HepG2 (cell line): ENCODE data around the gene QRICH2. TPM values are rescaled to one million over a fixed set of nuclear protein-coding genes. Genes with fewer than 3 reads are reported as not detected.

ENCODE experiments used
- ATAC-seq: fragments of 200-7000 bp; cut with Tn5 transposase; 3 replicates; pipeline ENCODE4 v1.9.1; 2020; ENCODE audit warnings: mild to moderate bottlenecking, moderate library complexity
- BruUV-seq: library from RNA; stranded (reverse); fragments of 400-500 nt; replicated peaks from 2 replicates; lab custom pipeline; 2021; lab: Mats Ljungman, UMichigan
- CTCF ChIA-PET: fragments of 300-600 bp; formaldehyde crosslinking; extraction: SDS; loops from one replicate; lab custom pipeline; 2021; ENCODE audit warnings: low total read pairs, inconsistent platforms, low intra/inter-chr PET ratio; lab: Yijun Ruan, JAX
- POLR2A ChIA-PET: fragments of 350-600 bp; sonication (Branson Sonifier 250); formaldehyde crosslinking; loops from one replicate; lab custom pipeline; 2020; ENCODE audit warnings: antibody characterized with exemption, inconsistent platforms; lab: Yijun Ruan, JAX
- DNase-seq: peaks from one replicate; pipeline ENCODE4 v3.0.0-alpha.2; 2015; ENCODE audit warnings: low spot score
- FAIRE-seq: peaks from 3 replicates; lab custom pipeline; 2011; peaks lifted over from hg19 to GRCh38; lab: Jason Lieb, UNC
- H2AFZ ChIP-seq: one replicate; pipeline ENCODE4 v1.6.1; 2011; ENCODE audit warnings: low read length, inconsistent platforms
- H3K27ac ChIP-seq: fragments of 300-600 bp; 3 replicates; pipeline ENCODE4 v1.8.0; 2011; ENCODE audit warnings: mixed run types, mild to moderate bottlenecking, mixed read lengths, low read length, inconsistent platforms; ENCODE audit not compliant: insufficient read depth; ENCODE audit errors: extremely low read length
- H3K27me3 ChIP-seq, 2 experiments: fragments of 200-600 bp in 1 of 2; 2 replicates in 1 of 2; 3 replicates in 1 of 2; pipeline versions ENCODE4 v1.6.0 to v1.8.0; 2011; ENCODE audit warnings: low read length in 2 of 2, mild to moderate bottlenecking in 2 of 2, moderate library complexity in 2 of 2, inconsistent platforms in 1 of 2; ENCODE audit not compliant: insufficient read depth in 2 of 2, control insufficient read depth in 1 of 2
- H3K36me3 ChIP-seq, 2 experiments: fragments of 200-600 bp in 1 of 2; replicated peaks in 1 of 2; 2 replicates in 1 of 2; 3 replicates in 1 of 2; pipeline versions ENCODE4 v1.5.1 to v1.8.0; 2011; ENCODE audit warnings: low read length in 2 of 2, inconsistent platforms in 1 of 2; ENCODE audit not compliant: insufficient read depth in 2 of 2, control insufficient read depth in 1 of 2
- H3K4me1 ChIP-seq: 2 replicates; pipeline ENCODE4 v1.5.1; 2012; ENCODE audit warnings: low read length, inconsistent platforms; ENCODE audit not compliant: insufficient read depth
- H3K4me2 ChIP-seq: 2 replicates; pipeline ENCODE4 v1.6.0; 2011; ENCODE audit warnings: low read depth, low read length, inconsistent platforms
- H3K4me3 ChIP-seq, 3 experiments: fragments of 200-600 bp in 1 of 3; sonication (generic), shearing (Covaris generic) in 1 of 3; replicated peaks in 1 of 3; 2 replicates each; pipeline ENCODE4 v1.5.1; 2011 to 2016; ENCODE audit warnings: low read length in 3 of 3, inconsistent platforms in 2 of 3, low read depth in 2 of 3, mild to moderate bottlenecking in 2 of 3, control low read depth in 1 of 3, mixed read lengths in 1 of 3; ENCODE audit not compliant: insufficient read depth in 1 of 3
- H3K79me2 ChIP-seq: one replicate; pipeline ENCODE4 v1.6.1; 2011; ENCODE audit warnings: low read length, inconsistent platforms; ENCODE audit not compliant: insufficient read depth
- H3K9ac ChIP-seq: 2 replicates; pipeline ENCODE4 v1.6.0; 2011; ENCODE audit warnings: mild to moderate bottlenecking, low read depth, low read length, inconsistent platforms; ENCODE audit not compliant: insufficient read depth
- H3K9me3 ChIP-seq: 2 replicates; pipeline ENCODE4 v1.5.1; 2012; ENCODE audit warnings: mild to moderate bottlenecking, low read length
- H4K20me1 ChIP-seq: 2 replicates; pipeline ENCODE4 v1.6.0; 2011; ENCODE audit warnings: inconsistent platforms, mild to moderate bottlenecking, low read length, moderate library complexity; ENCODE audit not compliant: insufficient read depth
- MTA1 ChIP-seq: sonication (generic); formaldehyde crosslinking; IDR thresholded peaks from 2 replicates; pipeline ENCODE4 v1.4.0; 2020; ENCODE audit warnings: missing genetic modification reagents, mild to moderate bottlenecking, borderline replicate concordance
- SP5 ChIP-seq: IDR thresholded peaks from 2 replicates; pipeline ENCODE4 v1.6.1; 2016; ENCODE audit warnings: low read depth, borderline replicate concordance
- SSRP1 ChIP-seq: IDR thresholded peaks from 2 replicates; pipeline ENCODE4 v1.6.1; 2016; ENCODE audit warnings: control low read depth
- ZMAT3 ChIP-seq: sonication (generic); formaldehyde crosslinking; conservative IDR thresholded peaks from 2 replicates; pipeline ENCODE4 v1.7.0; 2021; ENCODE audit warnings: missing genetic modification reagents
- ZNF672 ChIP-seq: sonication (generic); formaldehyde crosslinking; IDR thresholded peaks from 2 replicates; pipeline ENCODE4 v1.8.1; 2022; ENCODE audit warnings: missing genetic modification reagents
- ZNF674 ChIP-seq: sonication (generic); formaldehyde crosslinking; IDR thresholded peaks from 2 replicates; pipeline ENCODE4 v1.5.0; 2020; ENCODE audit warnings: low read depth, mild to moderate bottlenecking, missing genetic modification reagents
- WGBS: methylation state at CpG from one replicate; pipeline ENCODE4 v1.1.6; 2017; ENCODE audit warnings: low lambda C conversion rate; 5-methylcytosine and 5-hydroxymethylcytosine counted together
- in situ Hi-C: cut with HindIII; loops from 2 replicates; pipeline ENCODE4 v1.10.0; 2017; ENCODE audit warnings: low pct_unique_long_range_greater_than_20kb; ENCODE audit not compliant: extremely low pct_ligation_motif_present
- intact Hi-C: fragments of 100-400 bp; cut with micrococcal nuclease; formaldehyde crosslinking; loops from one replicate; pipeline ENCODE4 v1.10.0; 2022; ENCODE audit not compliant: unreplicated experiment
- polyA plus RNA-seq, 8 experiments: library from polyadenylated mRNA; depleted of rRNA in 3 of 8; stranded (reverse) in 7 of 8; unstranded in 1 of 8; fragments of >200 nt; fragmentation: Illumina TruSeq in 4 of 8; extraction: Trizol in 4 of 8; gene quantifications; 2 replicates each; pipeline versions ENCODE4 v1.2.1 to v1.2.3, GENCODE V29; 2011 to 2016; ENCODE audit warnings: low read depth in 4 of 8, missing spikeins in 1 of 8, mixed read lengths in 1 of 8; ENCODE audit not compliant: insufficient read depth in 1 of 8
- total RNA-seq, 5 experiments: library from RNA; depleted of rRNA; stranded (reverse); fragments of >200 nt; fragmentation: Illumina TruSeq; extraction: Trizol; gene quantifications; 2 replicates each; pipeline ENCODE4 v1.2.3, GENCODE V29; 2016; ENCODE audit warnings: low read depth in 1 of 5
- TF ChIP-seq, protein P1 (sequence below): IDR thresholded peaks from 2 replicates; pipeline ENCODE4 v1.6.1; 2016
- TF ChIP-seq, protein P2 (sequence below), 2 experiments: sonication (generic) in 1 of 2; formaldehyde crosslinking in 1 of 2; IDR thresholded peaks; 2 replicates each; pipeline versions ENCODE4 v1.4.0 to v1.6.1; 2018 to 2020; ENCODE audit warnings: missing genetic modification reagents in 2 of 2, borderline replicate concordance in 1 of 2, low read depth in 1 of 2, mild to moderate bottlenecking in 1 of 2, missing biosample characterization in 1 of 2
- TF ChIP-seq, protein P3 (sequence below): sonication (generic); formaldehyde crosslinking; IDR thresholded peaks from 2 replicates; pipeline ENCODE4 v1.4.0; 2020; ENCODE audit warnings: missing genetic modification reagents, borderline replicate concordance
- TF ChIP-seq, protein P4 (sequence below): IDR thresholded peaks from 2 replicates; pipeline ENCODE4 v1.6.1; 2016; ENCODE audit warnings: low read depth, control low read depth
- TF ChIP-seq, protein P5 (sequence below): IDR thresholded peaks from 2 replicates; pipeline ENCODE4 v1.6.1; 2012; ENCODE audit warnings: low read length, improper control_type of control experiment
- TF ChIP-seq, protein P6 (sequence below), 2 experiments: fragments of 450-650 bp in 1 of 2; sonication (generic) in 1 of 2; formaldehyde crosslinking; IDR thresholded peaks; 2 replicates each; pipeline versions ENCODE4 v1.5.0 to v1.8.0; 2020 to 2022; ENCODE audit warnings: mild to moderate bottlenecking in 1 of 2, missing genetic modification reagents in 1 of 2

Gene QRICH2
- total and polyA plus RNA-seq, 2 of the 13 experiments (the other 11 are each of a cell fraction or from before 2014, with no cell fraction given), result 3.7 to 5.7 TPM

DNA sequence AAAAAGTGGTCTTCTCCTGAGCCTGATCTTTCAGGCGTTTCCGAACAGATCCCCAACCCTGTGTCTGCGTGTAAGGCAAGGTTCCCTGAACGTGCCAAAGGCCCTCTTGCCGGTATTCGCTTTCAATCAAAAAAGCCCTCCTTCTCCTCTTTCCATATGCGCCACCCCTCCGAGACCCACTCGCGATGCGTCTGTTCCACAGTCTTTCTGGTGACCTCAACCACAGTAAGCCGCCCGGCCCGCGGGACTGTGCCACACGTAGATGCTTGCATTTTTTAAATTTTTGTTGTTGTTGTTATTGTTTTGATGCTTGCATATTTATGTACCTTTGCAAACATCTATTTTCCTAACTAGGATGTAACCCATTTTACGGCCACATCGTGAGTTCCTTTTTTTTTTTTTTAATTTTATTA is 46.2 kb upstream of the QRICH2 start:
- WGBS, result under 1% methylated on average over 15 of the region's 18 CpGs
- in situ Hi-C loops, result loop anchor here (5.0 kb wide), 1 partner anchor 33 kb away; no protein-coding TSS in a partner anchor
- TF ChIP-seq, protein P1, sequence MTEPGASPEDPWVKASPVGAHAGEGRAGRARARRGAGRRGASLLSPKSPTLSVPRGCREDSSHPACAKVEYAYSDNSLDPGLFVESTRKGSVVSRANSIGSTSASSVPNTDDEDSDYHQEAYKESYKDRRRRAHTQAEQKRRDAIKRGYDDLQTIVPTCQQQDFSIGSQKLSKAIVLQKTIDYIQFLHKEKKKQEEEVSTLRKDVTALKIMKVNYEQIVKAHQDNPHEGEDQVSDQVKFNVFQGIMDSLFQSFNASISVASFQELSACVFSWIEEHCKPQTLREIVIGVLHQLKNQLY (CRISPR knock-in tag), result no peak
- TF ChIP-seq, protein P2, sequence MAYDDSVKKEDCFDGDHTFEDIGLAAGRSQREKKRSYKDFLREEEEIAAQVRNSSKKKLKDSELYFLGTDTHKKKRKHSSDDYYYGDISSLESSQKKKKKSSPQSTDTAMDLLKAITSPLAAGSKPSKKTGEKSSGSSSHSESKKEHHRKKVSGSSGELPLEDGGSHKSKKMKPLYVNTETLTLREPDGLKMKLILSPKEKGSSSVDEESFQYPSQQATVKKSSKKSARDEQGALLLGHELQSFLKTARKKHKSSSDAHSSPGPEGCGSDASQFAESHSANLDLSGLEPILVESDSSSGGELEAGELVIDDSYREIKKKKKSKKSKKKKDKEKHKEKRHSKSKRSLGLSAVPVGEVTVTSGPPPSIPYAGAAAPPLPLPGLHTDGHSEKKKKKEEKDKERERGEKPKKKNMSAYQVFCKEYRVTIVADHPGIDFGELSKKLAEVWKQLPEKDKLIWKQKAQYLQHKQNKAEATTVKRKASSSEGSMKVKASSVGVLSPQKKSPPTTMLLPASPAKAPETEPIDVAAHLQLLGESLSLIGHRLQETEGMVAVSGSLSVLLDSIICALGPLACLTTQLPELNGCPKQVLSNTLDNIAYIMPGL (CRISPR knock-in tag; IDR thresholded peaks at IDR 0.05; ENCODE audit: borderline replicate concordance in 1 of 2, low read depth in 1 of 2), result no peak
- TF ChIP-seq, protein P3, sequence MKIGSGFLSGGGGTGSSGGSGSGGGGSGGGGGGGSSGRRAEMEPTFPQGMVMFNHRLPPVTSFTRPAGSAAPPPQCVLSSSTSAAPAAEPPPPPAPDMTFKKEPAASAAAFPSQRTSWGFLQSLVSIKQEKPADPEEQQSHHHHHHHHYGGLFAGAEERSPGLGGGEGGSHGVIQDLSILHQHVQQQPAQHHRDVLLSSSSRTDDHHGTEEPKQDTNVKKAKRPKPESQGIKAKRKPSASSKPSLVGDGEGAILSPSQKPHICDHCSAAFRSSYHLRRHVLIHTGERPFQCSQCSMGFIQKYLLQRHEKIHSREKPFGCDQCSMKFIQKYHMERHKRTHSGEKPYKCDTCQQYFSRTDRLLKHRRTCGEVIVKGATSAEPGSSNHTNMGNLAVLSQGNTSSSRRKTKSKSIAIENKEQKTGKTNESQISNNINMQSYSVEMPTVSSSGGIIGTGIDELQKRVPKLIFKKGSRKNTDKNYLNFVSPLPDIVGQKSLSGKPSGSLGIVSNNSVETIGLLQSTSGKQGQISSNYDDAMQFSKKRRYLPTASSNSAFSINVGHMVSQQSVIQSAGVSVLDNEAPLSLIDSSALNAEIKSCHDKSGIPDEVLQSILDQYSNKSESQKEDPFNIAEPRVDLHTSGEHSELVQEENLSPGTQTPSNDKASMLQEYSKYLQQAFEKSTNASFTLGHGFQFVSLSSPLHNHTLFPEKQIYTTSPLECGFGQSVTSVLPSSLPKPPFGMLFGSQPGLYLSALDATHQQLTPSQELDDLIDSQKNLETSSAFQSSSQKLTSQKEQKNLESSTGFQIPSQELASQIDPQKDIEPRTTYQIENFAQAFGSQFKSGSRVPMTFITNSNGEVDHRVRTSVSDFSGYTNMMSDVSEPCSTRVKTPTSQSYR (CRISPR knock-in tag), result no peak
- no peak for TF ChIP-seq ZMAT3
- TF ChIP-seq SSRP1 (CRISPR knock-in tag), result no peak
- TF ChIP-seq, protein P4, sequence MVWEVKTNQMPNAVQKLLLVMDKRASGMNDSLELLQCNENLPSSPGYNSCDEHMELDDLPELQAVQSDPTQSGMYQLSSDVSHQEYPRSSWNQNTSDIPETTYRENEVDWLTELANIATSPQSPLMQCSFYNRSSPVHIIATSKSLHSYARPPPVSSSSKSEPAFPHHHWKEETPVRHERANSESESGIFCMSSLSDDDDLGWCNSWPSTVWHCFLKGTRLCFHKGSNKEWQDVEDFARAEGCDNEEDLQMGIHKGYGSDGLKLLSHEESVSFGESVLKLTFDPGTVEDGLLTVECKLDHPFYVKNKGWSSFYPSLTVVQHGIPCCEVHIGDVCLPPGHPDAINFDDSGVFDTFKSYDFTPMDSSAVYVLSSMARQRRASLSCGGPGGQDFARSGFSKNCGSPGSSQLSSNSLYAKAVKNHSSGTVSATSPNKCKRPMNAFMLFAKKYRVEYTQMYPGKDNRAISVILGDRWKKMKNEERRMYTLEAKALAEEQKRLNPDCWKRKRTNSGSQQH, result no peak
- no peak for TF ChIP-seq SP5 (CRISPR knock-in tag)
- TF ChIP-seq ZNF672 (CRISPR knock-in tag), result no peak
- 0 out of 2 replicates have a peak, but pooled peaks have one; percentile 8 for TF ChIP-seq ZNF674 (CRISPR knock-in tag)
- TF ChIP-seq, protein P5, sequence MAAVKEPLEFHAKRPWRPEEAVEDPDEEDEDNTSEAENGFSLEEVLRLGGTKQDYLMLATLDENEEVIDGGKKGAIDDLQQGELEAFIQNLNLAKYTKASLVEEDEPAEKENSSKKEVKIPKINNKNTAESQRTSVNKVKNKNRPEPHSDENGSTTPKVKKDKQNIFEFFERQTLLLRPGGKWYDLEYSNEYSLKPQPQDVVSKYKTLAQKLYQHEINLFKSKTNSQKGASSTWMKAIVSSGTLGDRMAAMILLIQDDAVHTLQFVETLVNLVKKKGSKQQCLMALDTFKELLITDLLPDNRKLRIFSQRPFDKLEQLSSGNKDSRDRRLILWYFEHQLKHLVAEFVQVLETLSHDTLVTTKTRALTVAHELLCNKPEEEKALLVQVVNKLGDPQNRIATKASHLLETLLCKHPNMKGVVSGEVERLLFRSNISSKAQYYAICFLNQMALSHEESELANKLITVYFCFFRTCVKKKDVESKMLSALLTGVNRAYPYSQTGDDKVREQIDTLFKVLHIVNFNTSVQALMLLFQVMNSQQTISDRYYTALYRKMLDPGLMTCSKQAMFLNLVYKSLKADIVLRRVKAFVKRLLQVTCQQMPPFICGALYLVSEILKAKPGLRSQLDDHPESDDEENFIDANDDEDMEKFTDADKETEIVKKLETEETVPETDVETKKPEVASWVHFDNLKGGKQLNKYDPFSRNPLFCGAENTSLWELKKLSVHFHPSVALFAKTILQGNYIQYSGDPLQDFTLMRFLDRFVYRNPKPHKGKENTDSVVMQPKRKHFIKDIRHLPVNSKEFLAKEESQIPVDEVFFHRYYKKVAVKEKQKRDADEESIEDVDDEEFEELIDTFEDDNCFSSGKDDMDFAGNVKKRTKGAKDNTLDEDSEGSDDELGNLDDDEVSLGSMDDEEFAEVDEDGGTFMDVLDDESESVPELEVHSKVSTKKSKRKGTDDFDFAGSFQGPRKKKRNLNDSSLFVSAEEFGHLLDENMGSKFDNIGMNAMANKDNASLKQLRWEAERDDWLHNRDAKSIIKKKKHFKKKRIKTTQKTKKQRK, result no peak
- TF ChIP-seq, protein P6, sequence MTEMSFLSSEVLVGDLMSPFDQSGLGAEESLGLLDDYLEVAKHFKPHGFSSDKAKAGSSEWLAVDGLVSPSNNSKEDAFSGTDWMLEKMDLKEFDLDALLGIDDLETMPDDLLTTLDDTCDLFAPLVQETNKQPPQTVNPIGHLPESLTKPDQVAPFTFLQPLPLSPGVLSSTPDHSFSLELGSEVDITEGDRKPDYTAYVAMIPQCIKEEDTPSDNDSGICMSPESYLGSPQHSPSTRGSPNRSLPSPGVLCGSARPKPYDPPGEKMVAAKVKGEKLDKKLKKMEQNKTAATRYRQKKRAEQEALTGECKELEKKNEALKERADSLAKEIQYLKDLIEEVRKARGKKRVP (CRISPR knock-in tag; IDR thresholded peaks at IDR 0.05), result no peak
- TF ChIP-seq MTA1 (CRISPR knock-in tag), result no peak

More for the DNA sequence above, 46.2 kb upstream of the QRICH2 start:
- ATAC-seq (no peak), DNase-seq (no peak), FAIRE-seq (no peak)
- H3K27ac ChIP-seq, result peak overlapping the region; percentile 99
- no peaks in the 10 kb centered on the region; a peak in 1 of 5 replicates for H3K36me3 ChIP-seq
- intact Hi-C loops, result loop anchor here (2.0 kb wide), 1 partner anchor 30 kb away; the partner anchor contains the start of gene SPHK1
- peaks cover 61% of the 10 kb centered on the region for H3K4me1 ChIP-seq
- peak overlapping the region; percentile 6 for H2AFZ ChIP-seq
- H3K4me3 ChIP-seq, result peak overlapping the region; percentile 87 to 99 (median 98)
- no peaks in the 10 kb centered on the region for H4K20me1 ChIP-seq
- H3K9me3 ChIP-seq, result no peaks in the 10 kb centered on the region
- no peaks in the 10 kb centered on the region; a peak in 1 of 5 replicates for H3K27me3 ChIP-seq
- BruUV-seq, result TSS peak; percentile 52
- peak overlapping the region; percentile 96 for H3K9ac ChIP-seq
- ChIA-PET CTCF (interaction anchor here (1.8 kb wide), 1 partner anchor 31 kb away, joined by 6 read pairs; no protein-coding TSS in a partner anchor), POLR2A (interaction anchor here (0.8 to 24.7 kb wide), 15 partner anchors 10 to 478 kb away, joined by 3 to 1379 read pairs (median 6); partner anchors contain the start of genes RHBDF2 and SPHK1)
- H3K79me2 ChIP-seq, result peaks cover 40% of the 10 kb centered on the region
- H3K4me2 ChIP-seq, result peak overlapping the region; percentile 96
